Keratinocyte (primary cell): ENCODE data around the gene TMEM17.

Source experiments
- EZH2 ChIP-seq: IDR thresholded peaks from one replicate; pipeline ENCODE4 v1.6.1; 2012; ENCODE audit warnings: inconsistent platforms, mild to moderate bottlenecking, low read length, moderate library complexity
- TF ChIP-seq, protein P1 (sequence below), 3 experiments: IDR thresholded peaks in 1 of 3; conservative IDR thresholded peaks in 1 of 3; optimal IDR thresholded peaks in 1 of 3; 2 replicates in 2 of 3; 3 replicates in 1 of 3; pipeline versions ENCODE3 to v1.5.1; 2011; ENCODE audit warnings: low read length in 3 of 3, mild to moderate bottlenecking in 3 of 3, moderate library complexity in 2 of 3, control low read depth in 1 of 3, inconsistent platforms in 1 of 3; ENCODE audit not compliant: insufficient read depth in 2 of 3; ENCODE audit errors: extremely low read depth in 1 of 3

DNA sequence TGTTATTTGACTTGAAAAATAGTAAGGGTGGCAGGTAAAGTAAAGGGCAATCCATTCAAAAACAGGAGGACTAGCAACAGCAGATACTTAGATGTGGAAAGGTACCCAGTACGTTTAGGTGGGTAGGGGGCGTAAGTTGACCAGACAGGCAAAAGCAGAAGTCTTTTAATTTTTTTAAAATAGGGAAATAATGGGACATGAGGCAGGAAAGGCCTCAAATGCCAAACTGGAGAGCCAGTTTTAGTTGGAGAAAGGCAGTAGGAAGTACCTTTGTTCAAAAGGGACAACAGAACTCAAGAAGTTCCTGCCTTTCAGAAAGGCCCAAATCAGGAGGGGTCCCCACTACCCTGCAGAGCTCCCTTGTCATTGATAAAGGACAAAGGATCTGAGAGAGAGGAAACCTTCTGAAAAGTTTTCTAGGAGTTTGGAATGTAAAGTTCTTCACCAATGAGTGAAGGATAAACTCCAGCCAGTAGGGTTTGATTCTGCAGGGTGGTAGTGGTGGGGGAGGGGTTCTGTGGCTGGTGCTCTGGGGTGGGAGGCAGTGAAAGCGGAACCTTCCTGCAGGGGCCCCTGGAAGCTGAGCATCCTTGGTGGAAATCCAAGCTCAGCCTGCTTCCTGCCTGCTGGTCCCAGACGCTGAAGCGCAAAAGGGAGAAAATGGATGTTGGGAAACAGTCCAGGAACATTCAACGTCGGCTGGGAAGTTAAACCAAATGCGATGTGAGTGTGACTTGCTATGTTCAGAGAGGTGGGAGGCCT lies 40.1 kb downstream of the TMEM17 start:
- TF ChIP-seq, protein P1, sequence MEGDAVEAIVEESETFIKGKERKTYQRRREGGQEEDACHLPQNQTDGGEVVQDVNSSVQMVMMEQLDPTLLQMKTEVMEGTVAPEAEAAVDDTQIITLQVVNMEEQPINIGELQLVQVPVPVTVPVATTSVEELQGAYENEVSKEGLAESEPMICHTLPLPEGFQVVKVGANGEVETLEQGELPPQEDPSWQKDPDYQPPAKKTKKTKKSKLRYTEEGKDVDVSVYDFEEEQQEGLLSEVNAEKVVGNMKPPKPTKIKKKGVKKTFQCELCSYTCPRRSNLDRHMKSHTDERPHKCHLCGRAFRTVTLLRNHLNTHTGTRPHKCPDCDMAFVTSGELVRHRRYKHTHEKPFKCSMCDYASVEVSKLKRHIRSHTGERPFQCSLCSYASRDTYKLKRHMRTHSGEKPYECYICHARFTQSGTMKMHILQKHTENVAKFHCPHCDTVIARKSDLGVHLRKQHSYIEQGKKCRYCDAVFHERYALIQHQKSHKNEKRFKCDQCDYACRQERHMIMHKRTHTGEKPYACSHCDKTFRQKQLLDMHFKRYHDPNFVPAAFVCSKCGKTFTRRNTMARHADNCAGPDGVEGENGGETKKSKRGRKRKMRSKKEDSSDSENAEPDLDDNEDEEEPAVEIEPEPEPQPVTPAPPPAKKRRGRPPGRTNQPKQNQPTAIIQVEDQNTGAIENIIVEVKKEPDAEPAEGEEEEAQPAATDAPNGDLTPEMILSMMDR (optimal IDR thresholded peaks at IDR 0.05 in 1 of 3, IDR thresholded peaks at IDR 0.05 in 1 of 3, conservative IDR thresholded peaks at IDR 0.05 in 1 of 3; ENCODE audit: extremely low read depth in 1 of 3, insufficient read depth in 2 of 3, low read length in 3 of 3) = no peak
- no peak for TF ChIP-seq EZH2
